K562 (cell line): ENCODE data around the gene CYP11A1.

ENCODE experiments used
- HNRNPLL ChIP-seq: fragments of 200-400 bp; formaldehyde crosslinking; IDR thresholded peaks from 2 replicates; pipeline ENCODE4 v1.6.1; 2017; ENCODE audit warnings: low read length, low read depth, mild to moderate bottlenecking; ENCODE audit not compliant: poor library complexity, severe bottlenecking
- KLF16 ChIP-seq: IDR thresholded peaks from 2 replicates; pipeline ENCODE4 v1.6.1; 2016; ENCODE audit warnings: antibody characterized with exemption
- NCOR1 ChIP-seq: fragments of 450-650 bp; IDR thresholded peaks from 2 replicates; pipeline ENCODE4 v1.6.1; 2016; ENCODE audit warnings: mild to moderate bottlenecking, moderate library complexity
- POLR2A ChIP-seq: fragments of 450-650 bp; conservative IDR thresholded peaks from 2 replicates; pipeline ENCODE4 v1.6.1; 2016
- POLR2AphosphoS5 ChIP-seq: IDR thresholded peaks from 2 replicates; pipeline ENCODE4 v1.6.1; 2011; ENCODE audit warnings: mild to moderate bottlenecking, low read depth, low read length, moderate library complexity; ENCODE audit not compliant: control insufficient read depth, insufficient read depth
- SP2 ChIP-seq: IDR thresholded peaks from 2 replicates; pipeline ENCODE4 v1.6.1; 2011; ENCODE audit warnings: mild to moderate bottlenecking, low read depth, low read length, moderate library complexity; ENCODE audit not compliant: poor library complexity, severe bottlenecking; ENCODE audit errors: extremely low read depth
- ZNF764 ChIP-seq: fragments of 250-450 bp; sonication (Bioruptor Pico); IDR thresholded peaks from 2 replicates; pipeline ENCODE4 v1.4.0; 2020; ENCODE audit warnings: low read depth, mild to moderate bottlenecking, moderate library complexity
- TF ChIP-seq, protein P1 (sequence below), 3 experiments: IDR thresholded peaks in 2 of 3; conservative IDR thresholded peaks in 1 of 3; 2 replicates each; pipeline ENCODE4 v1.5.1; 2011 to 2012; ENCODE audit warnings: low read length in 3 of 3, mild to moderate bottlenecking in 3 of 3, control low read depth in 2 of 3, improper control_type of control experiment in 1 of 3, inconsistent platforms in 1 of 3, low read depth in 1 of 3, mixed read lengths in 1 of 3, moderate library complexity in 1 of 3; ENCODE audit not compliant: insufficient read depth in 2 of 3

DNA sequence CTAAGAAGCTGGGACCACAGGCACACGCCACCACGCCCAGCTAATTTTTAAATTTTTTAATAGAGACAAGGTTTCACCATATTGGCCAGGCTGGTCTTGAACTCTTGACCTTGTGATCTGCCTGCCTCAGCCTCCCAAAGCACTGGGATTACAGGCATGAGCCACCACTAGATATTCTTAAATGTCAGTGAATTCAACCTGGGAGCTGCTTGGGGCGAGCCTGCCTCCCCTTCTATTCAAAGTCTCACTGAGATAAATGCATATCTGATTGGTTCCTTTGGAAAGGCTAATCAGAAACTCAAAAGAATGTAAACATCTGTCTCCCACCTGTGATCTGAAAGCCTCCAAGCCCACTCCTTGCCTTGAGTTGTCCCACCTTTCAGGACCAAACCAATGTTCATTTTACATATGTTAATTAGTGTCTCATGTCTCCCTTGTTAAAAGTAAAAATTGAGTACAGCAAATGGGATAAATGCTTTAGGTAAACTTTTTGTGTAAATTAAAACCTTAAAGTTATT, 15.0 kb downstream of the CYP11A1 start:
- TF ChIP-seq ZNF764, result no peak
- TF ChIP-seq POLR2A, result no peak
- no peak for TF ChIP-seq POLR2AphosphoS5
- TF ChIP-seq HNRNPLL, result no peak
- TF ChIP-seq SP2, result no peak
- no peak for TF ChIP-seq NCOR1
- TF ChIP-seq KLF16, result no peak
- TF ChIP-seq, protein P1, sequence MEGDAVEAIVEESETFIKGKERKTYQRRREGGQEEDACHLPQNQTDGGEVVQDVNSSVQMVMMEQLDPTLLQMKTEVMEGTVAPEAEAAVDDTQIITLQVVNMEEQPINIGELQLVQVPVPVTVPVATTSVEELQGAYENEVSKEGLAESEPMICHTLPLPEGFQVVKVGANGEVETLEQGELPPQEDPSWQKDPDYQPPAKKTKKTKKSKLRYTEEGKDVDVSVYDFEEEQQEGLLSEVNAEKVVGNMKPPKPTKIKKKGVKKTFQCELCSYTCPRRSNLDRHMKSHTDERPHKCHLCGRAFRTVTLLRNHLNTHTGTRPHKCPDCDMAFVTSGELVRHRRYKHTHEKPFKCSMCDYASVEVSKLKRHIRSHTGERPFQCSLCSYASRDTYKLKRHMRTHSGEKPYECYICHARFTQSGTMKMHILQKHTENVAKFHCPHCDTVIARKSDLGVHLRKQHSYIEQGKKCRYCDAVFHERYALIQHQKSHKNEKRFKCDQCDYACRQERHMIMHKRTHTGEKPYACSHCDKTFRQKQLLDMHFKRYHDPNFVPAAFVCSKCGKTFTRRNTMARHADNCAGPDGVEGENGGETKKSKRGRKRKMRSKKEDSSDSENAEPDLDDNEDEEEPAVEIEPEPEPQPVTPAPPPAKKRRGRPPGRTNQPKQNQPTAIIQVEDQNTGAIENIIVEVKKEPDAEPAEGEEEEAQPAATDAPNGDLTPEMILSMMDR (IDR thresholded peaks at IDR 0.05 in 2 of 3, conservative IDR thresholded peaks at IDR 0.05 in 1 of 3; ENCODE audit: insufficient read depth in 2 of 3, low read depth in 1 of 3, low read length in 3 of 3), result no peak
